Caco-2 (cell line): ENCODE data around the gene RGMA. TPM values are rescaled to one million over a fixed set of nuclear protein-coding genes. Genes with fewer than 3 reads are reported as not detected.

Source experiments
- Bru-seq: library from RNA; stranded (reverse); fragments of 400-500 nt; gene quantifications from one replicate; lab custom pipeline; 2021; lab: Mats Ljungman, UMichigan
- BruChase-seq, 2 experiments: library from RNA; stranded (reverse); fragments of 400-500 nt; gene quantifications; one replicate each; lab custom pipeline; 2021; lab: Mats Ljungman, UMichigan
- BruUV-seq: library from RNA; stranded (reverse); fragments of 400-500 nt; replicated peaks from 2 replicates; lab custom pipeline; 2021; lab: Mats Ljungman, UMichigan
- CTCF ChIA-PET: fragments of 300-600 bp; sonication (Branson Sonifier 250); formaldehyde crosslinking; loops from one replicate; lab custom pipeline; 2022; ENCODE audit warnings: antibody characterized with exemption; lab: Charles Lee
- POLR2A ChIA-PET: fragments of 300-600 bp; sonication (Branson Sonifier 250); formaldehyde crosslinking; loops from one replicate; lab custom pipeline; 2022; ENCODE audit warnings: antibody characterized with exemption; lab: Charles Lee
- DNase-seq, 2 experiments: peaks; one replicate each; pipeline versions ENCODE4 v3.0.0 to v3.0.0-alpha.2; 2020 to 2022
- H3K27me3 ChIP-seq: replicated peaks from 2 replicates; pipeline ENCODE4 v1.6.0; 2011; ENCODE audit warnings: low read length; ENCODE audit not compliant: control insufficient read depth, insufficient read depth
- H3K36me3 ChIP-seq: 2 replicates; pipeline ENCODE4 v1.5.1; 2011; ENCODE audit warnings: low read length; ENCODE audit not compliant: control insufficient read depth, insufficient read depth
- H3K4me1 ChIP-seq: fragments of 250-450 bp; sonication (Bioruptor Pico); 2 replicates; pipeline ENCODE4 v1.5.1; 2020; ENCODE audit warnings: mild to moderate bottlenecking
- H3K4me3 ChIP-seq: 2 replicates; pipeline ENCODE4 v1.5.1; 2011; ENCODE audit warnings: low read depth, mild to moderate bottlenecking, control low read depth, low read length
- H3K9me3 ChIP-seq: fragments of 250-450 bp; sonication (Bioruptor Pico); 2 replicates; pipeline ENCODE4 v1.5.1; 2020; ENCODE audit warnings: mild to moderate bottlenecking, moderate library complexity
- H3K27ac Mint-ChIP-seq: one replicate; pipeline ENCODE4 v1.8.0; 2022; ENCODE audit warnings: mixed read lengths; ENCODE audit not compliant: unreplicated experiment
- H3K27me3 Mint-ChIP-seq: one replicate; pipeline ENCODE4 v1.8.0; 2022; ENCODE audit warnings: mixed read lengths; ENCODE audit not compliant: insufficient read depth, unreplicated experiment
- H3K36me3 Mint-ChIP-seq: one replicate; pipeline ENCODE4 v1.8.0; 2022; ENCODE audit warnings: mild to moderate bottlenecking, mixed read lengths; ENCODE audit not compliant: insufficient read depth, unreplicated experiment
- H3K4me1 Mint-ChIP-seq: one replicate; pipeline ENCODE4 v1.8.0; 2022; ENCODE audit warnings: low read depth, mixed read lengths; ENCODE audit not compliant: unreplicated experiment
- H3K4me3 Mint-ChIP-seq: one replicate; pipeline ENCODE4 v1.8.0; 2022; ENCODE audit warnings: mild to moderate bottlenecking, moderate library complexity, mixed read lengths; ENCODE audit not compliant: unreplicated experiment
- H3K9me3 Mint-ChIP-seq: one replicate; pipeline ENCODE4 v1.8.0; 2022; ENCODE audit warnings: mixed read lengths; ENCODE audit not compliant: unreplicated experiment
- CTCF ChIP-seq, 2 experiments: fragments of 200-600 bp in 1 of 2; IDR thresholded peaks; 1 replicate in 1 of 2; 2 replicates in 1 of 2; pipeline versions ENCODE4 v1.5.1 to v1.8.0; 2011 to 2022; ENCODE audit warnings: antibody characterized with exemption in 1 of 2, control low read depth in 1 of 2, inconsistent platforms in 1 of 2, low read depth in 1 of 2, low read length in 1 of 2, mild to moderate bottlenecking in 1 of 2, moderate library complexity in 1 of 2; ENCODE audit not compliant: insufficient read depth in 1 of 2, severe bottlenecking in 1 of 2, unreplicated experiment in 1 of 2
- intact Hi-C: fragments of 100-400 bp; cut with micrococcal nuclease; formaldehyde crosslinking; loops from one replicate; pipeline ENCODE4 v1.10.0; 2022; ENCODE audit not compliant: unreplicated experiment
- long read RNA-seq: library from polyadenylated mRNA; stranded (forward); transcript quantifications from one replicate; pipeline ENCODE4 v2.0.0, GENCODE V29; 2022
- total RNA-seq: library from RNA; stranded (reverse); gene quantifications from 2 replicates; pipeline ENCODE4 v1.2.3, GENCODE V29; 2022

Gene RGMA, protein sequence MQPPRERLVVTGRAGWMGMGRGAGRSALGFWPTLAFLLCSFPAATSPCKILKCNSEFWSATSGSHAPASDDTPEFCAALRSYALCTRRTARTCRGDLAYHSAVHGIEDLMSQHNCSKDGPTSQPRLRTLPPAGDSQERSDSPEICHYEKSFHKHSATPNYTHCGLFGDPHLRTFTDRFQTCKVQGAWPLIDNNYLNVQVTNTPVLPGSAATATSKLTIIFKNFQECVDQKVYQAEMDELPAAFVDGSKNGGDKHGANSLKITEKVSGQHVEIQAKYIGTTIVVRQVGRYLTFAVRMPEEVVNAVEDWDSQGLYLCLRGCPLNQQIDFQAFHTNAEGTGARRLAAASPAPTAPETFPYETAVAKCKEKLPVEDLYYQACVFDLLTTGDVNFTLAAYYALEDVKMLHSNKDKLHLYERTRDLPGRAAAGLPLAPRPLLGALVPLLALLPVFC
- total RNA-seq (4.4 and 4.5 TPM in 2 replicates), Bru-seq, nascent RNA (percentile 47 among the genes with signal in this experiment), BruChase-seq, experiment 1, labeled RNA remaining after a 2-hour chase (percentile 42 among the genes with signal in this experiment), BruChase-seq, experiment 2, labeled RNA remaining after a 6-hour chase (percentile 37 among the genes with signal in this experiment)
- long read RNA-seq, partial matches to known transcripts, result 0 of 2 reads
- long read RNA-seq, other reads (novel, unspliced or antisense), result 2 of 2 reads

DNA sequence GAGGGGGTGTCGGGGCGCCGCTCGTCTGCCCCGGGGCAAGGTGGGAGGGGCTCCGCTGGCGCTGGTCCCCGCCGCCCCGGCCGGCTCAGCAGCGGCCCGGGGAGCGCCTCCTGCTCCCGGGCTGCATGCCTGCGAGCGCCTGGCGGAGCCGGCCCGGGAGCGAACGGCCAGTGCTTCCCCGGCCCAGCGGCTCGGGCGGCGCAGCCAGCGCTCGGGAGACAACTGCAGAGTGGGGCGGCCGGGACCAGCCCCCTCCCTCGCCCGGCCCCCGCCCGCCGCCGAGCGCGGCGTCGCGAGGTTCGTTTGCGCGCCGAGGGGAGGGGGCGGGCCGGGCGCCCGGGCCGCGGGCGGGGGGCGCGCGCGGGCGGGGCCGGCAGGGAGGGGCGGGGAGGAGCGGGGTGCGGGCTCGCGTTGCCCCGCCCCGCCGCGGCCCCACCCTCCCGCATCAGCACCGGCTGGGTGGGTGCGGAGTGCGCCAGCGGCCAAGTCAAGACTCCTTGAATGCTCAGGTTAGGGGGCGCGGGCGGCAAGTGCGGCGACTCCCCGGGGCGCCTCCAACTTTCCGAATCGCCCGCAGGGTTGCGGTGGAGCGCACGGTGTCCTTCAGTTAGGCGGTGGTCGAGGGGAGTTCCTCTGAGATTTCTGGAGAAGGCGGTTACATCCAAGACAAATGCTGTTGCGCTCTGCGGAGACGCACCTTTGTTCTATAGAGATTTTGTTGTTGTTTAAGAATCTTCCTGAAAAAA lies at the start of gene RGMA:
TSS of gene RGMA (minus strand) at position 231 of the 746 bp plus-strand sequence. CDS start 279 bp downstream, outside the sequence.
- Histone ChIP-seq H3K4me1 (no peaks in the 10 kb centered on the region), H3K4me3 (peak within 1 kb of the TSS; percentile 57), H3K27me3 (peaks cover 1% of the 10 kb centered on the region; the same call in 1 of the 2 replicates), H3K36me3 (no peaks in the 10 kb centered on the region), H3K9me3 (no peaks in the 10 kb centered on the region)
- H3K9me3 Mint-ChIP-seq, result no peaks in the 10 kb centered on the region
- intact Hi-C loops, result loop anchor here (1.0 to 5.0 kb wide), 4 partner anchors 58 to 1031 kb away; no protein-coding TSS in a partner anchor
- ChIA-PET POLR2A (interaction anchor here (1.1 kb wide), 1 partner anchor 886 kb away, joined by 3 read pairs; no protein-coding TSS in a partner anchor), CTCF (interaction anchor here (0.6 to 2.0 kb wide), 10 partner anchors 17 to 1031 kb away, joined by 3 to 31 read pairs (median 6); no protein-coding TSS in a partner anchor)
- H3K4me3 Mint-ChIP-seq, result peak within 1 kb of the TSS; percentile 74
- no peaks in the 10 kb centered on the region for H3K36me3 Mint-ChIP-seq
- DNase-seq, result peak in 1 of 2 experiments; percentile 53
- H3K27ac Mint-ChIP-seq, result no peak within 1 kb of the TSS
- TF ChIP-seq CTCF (IDR thresholded peaks at IDR 0.05; ENCODE audit: insufficient read depth in 1 of 2, low read depth in 1 of 2, low read length in 1 of 2, severe bottlenecking in 1 of 2, unreplicated experiment in 1 of 2), result no peak
- peaks cover 10% of the 10 kb centered on the region for H3K27me3 Mint-ChIP-seq
- H3K4me1 Mint-ChIP-seq, result no peaks in the 10 kb centered on the region
- no TSS peak for BruUV-seq

DNA sequence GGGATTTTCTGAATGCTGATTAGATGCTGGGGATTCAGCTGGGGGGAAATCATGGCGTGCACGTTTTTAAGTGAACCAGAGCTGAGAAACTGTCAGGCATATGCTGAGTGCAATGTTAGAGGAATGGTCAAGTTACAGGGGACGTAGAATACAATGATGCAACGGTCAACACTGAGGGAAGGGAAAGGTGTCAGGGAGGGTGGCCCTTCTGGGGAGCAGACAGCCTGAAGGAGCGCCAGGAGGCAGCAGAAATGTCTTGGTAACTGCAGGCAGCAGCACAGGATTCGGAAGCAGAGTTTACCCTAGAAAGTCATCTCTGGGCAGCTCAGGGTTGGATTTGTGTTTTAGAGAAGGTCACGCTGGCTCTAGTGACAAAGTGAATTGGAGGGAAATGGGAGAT lies 47.6 kb upstream of the RGMA start:
- Histone ChIP-seq H3K36me3 (no peaks in the 10 kb centered on the region), H3K27me3 (no peaks in the 10 kb centered on the region), H3K9me3 (no peaks in the 10 kb centered on the region), H3K4me3 (no peak overlapping the region), H3K4me1 (peaks cover 21% of the 10 kb centered on the region)
- H3K27me3 Mint-ChIP-seq, result no peaks in the 10 kb centered on the region
- H3K4me1 Mint-ChIP-seq, result peaks cover 9% of the 10 kb centered on the region
- CTCF ChIA-PET, result no interaction called here
- no peak for DNase-seq
- POLR2A ChIA-PET, result no interaction called here
- intact Hi-C loops, result no loop called here
- H3K9me3 Mint-ChIP-seq, result no peaks in the 10 kb centered on the region
- BruUV-seq, result no TSS peak
- H3K4me3 Mint-ChIP-seq, result no peak overlapping the region
- no peak overlapping the region for H3K27ac Mint-ChIP-seq
- no peak for TF ChIP-seq CTCF (IDR thresholded peaks at IDR 0.05; ENCODE audit: insufficient read depth in 1 of 2, low read depth in 1 of 2, low read length in 1 of 2, severe bottlenecking in 1 of 2, unreplicated experiment in 1 of 2)
- no peaks in the 10 kb centered on the region for H3K36me3 Mint-ChIP-seq

DNA sequence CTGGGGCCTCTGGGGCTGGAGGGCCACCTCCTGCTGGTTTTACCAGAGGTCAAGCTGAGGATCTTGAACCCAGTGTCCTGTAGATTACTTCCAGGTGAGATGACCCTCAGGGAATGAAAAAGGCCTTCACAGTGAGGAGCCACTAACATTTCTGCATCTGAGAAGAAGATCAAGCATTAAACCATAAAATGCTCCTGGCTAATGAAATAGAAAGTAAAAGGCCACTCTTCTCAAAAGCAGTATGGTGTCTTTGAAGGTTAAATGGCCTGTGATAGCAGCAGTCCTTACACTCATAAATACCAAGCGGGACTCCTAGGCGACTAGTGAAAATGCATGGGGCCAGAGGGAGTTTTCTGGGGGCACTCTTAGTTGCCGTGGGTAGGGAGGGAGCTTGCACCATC lies 47.0 kb upstream of the RGMA start:
- no peaks in the 10 kb centered on the region for H3K36me3 Mint-ChIP-seq
- H3K4me1 ChIP-seq, result peaks cover 16% of the 10 kb centered on the region
- H3K36me3 ChIP-seq, result no peaks in the 10 kb centered on the region
- BruUV-seq, result no TSS peak
- H3K27me3 Mint-ChIP-seq, result no peaks in the 10 kb centered on the region
- H3K4me1 Mint-ChIP-seq, result peaks cover 9% of the 10 kb centered on the region
- H3K9me3 Mint-ChIP-seq, result no peaks in the 10 kb centered on the region
- TF ChIP-seq CTCF (IDR thresholded peaks at IDR 0.05; ENCODE audit: insufficient read depth in 1 of 2, low read depth in 1 of 2, low read length in 1 of 2, severe bottlenecking in 1 of 2, unreplicated experiment in 1 of 2), result no peak
- no peaks in the 10 kb centered on the region for H3K27me3 ChIP-seq
- no peak overlapping the region for H3K4me3 Mint-ChIP-seq
- H3K27ac Mint-ChIP-seq, result no peak overlapping the region
- H3K9me3 ChIP-seq, result no peaks in the 10 kb centered on the region
- CTCF ChIA-PET, result no interaction called here
- intact Hi-C loops, result no loop called here
- no peak for DNase-seq
- POLR2A ChIA-PET, result no interaction called here
- H3K4me3 ChIP-seq, result no peak overlapping the region
